ENCODE measurements around the gene RBMS1. TPM values are rescaled to one million over a fixed set of nuclear protein-coding genes. Genes with fewer than 3 reads are reported as not detected.
A peak's percentile ranks its signal among the peaks of the same experiment; 100 is the strongest.

Gene RBMS1
- total RNA-seq, 6 experiments from 2014 or later = 8.5 to 21.4 (median 14.3) TPM

DNA sequence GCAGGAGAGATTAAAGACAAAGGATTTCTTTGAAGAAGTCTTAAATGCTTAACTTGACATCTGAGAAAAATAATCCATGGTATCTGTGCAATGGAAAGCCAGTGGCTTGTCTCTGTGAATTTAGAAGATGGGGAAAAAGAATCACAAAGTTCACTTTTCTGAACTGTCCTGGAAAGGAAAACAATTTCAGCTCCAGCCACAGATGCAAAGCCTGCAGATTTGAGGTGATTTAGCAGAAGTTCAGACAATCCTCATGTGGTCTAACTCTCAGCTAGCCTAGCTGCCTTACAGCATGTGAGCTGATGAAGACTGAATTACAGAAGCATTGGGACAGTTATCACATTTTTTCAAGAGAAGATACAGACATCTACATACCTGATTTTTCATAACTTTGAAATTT, 166.8 kb downstream of the RBMS1 start:
- ATAC-seq = peak in 3 of 4 donors; percentile 14 to 33 (median 16)
- Histone ChIP-seq H3K27me3 (no peaks in the 10 kb centered on the region), H3K9me3 (no peaks in the 10 kb centered on the region), H3K4me1 (peaks cover 0 to 24% (median 2%) of the 10 kb centered on the region in 4 donors), H3K36me3 (no peaks in the 10 kb centered on the region), H3K27ac (no peak overlapping the region), H3K4me3 (no peak overlapping the region)
- intact Hi-C loops (cut with DNase I) = no loop called here
- DNase-seq = no peak
- TF ChIP-seq, protein P1, sequence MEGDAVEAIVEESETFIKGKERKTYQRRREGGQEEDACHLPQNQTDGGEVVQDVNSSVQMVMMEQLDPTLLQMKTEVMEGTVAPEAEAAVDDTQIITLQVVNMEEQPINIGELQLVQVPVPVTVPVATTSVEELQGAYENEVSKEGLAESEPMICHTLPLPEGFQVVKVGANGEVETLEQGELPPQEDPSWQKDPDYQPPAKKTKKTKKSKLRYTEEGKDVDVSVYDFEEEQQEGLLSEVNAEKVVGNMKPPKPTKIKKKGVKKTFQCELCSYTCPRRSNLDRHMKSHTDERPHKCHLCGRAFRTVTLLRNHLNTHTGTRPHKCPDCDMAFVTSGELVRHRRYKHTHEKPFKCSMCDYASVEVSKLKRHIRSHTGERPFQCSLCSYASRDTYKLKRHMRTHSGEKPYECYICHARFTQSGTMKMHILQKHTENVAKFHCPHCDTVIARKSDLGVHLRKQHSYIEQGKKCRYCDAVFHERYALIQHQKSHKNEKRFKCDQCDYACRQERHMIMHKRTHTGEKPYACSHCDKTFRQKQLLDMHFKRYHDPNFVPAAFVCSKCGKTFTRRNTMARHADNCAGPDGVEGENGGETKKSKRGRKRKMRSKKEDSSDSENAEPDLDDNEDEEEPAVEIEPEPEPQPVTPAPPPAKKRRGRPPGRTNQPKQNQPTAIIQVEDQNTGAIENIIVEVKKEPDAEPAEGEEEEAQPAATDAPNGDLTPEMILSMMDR (IDR thresholded peaks at IDR 0.05) = no peak
- no peak for TF ChIP-seq POLR2A (IDR thresholded peaks at IDR 0.05)

DNA sequence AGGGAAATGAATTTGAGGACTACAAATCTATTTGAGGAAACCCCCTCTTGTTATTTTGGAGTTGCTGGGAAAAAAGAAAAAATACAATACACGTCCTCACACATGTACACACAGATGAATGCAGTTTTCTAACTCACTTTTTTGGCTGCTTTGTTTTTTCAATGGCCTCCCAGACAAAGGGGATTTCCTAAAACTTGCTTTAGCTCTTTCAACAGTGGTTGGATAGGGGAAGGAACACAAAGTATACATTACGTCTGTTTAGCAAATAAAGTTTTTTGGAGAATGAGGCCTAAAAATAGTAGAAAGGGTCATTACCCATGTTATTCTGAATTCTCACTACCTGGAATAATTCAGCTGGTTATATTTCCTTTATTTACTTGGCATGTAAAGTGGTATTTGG, 168.2 kb downstream of the RBMS1 start:
- Histone ChIP-seq H3K4me3 (no peak overlapping the region), H3K27me3 (no peaks in the 10 kb centered on the region), H3K4me1 (peaks cover 0 to 24% (median 2%) of the 10 kb centered on the region in 4 donors), H3K36me3 (no peaks in the 10 kb centered on the region), H3K27ac (no peak overlapping the region), H3K9me3 (no peaks in the 10 kb centered on the region)
- DNase-seq (no peak), ATAC-seq (no peak)
- 90% methylated on average over 2 of the region's 2 CpGs for WGBS (ENCODE audit: insufficient coverage, low coverage, low lambda C conversion rate, missing lambda C conversion rate)
- intact Hi-C loops (cut with DNase I) = no loop called here
- TF ChIP-seq, protein P1 (IDR thresholded peaks at IDR 0.05) = no peak
- no peak for TF ChIP-seq POLR2A (IDR thresholded peaks at IDR 0.05)

DNA sequence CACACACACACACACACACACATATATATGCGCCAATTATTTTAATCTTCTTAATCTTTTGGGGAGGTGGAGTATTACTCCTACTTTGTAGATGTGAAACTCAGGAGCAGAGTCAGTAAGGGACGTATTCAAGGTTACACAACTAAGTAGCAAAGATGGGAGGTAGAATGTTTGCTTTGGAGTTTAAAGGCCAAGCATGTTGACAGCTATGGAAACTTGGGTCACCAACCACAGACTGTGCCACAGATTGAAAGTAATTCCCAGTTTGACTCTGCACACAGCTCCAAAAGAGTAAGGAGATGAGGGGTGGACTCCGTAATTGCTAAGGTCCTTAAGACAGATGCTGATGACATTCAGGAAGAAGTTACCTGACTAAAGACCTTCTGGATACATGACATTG, 168.7 kb downstream of the RBMS1 start:
- 67% methylated on average over 3 of the region's 3 CpGs for WGBS (ENCODE audit: insufficient coverage, low coverage, low lambda C conversion rate, missing lambda C conversion rate)
- no peak for TF ChIP-seq POLR2A (IDR thresholded peaks at IDR 0.05)
- TF ChIP-seq, protein P1 (IDR thresholded peaks at IDR 0.05) = no peak
- DNase-seq = no peak
- Histone ChIP-seq H3K27ac (no peak overlapping the region), H3K9me3 (no peaks in the 10 kb centered on the region), H3K36me3 (no peaks in the 10 kb centered on the region), H3K4me3 (no peak overlapping the region), H3K27me3 (no peaks in the 10 kb centered on the region), H3K4me1 (peaks cover 0 to 24% (median 2%) of the 10 kb centered on the region in 4 donors)
- peak; percentile 54 to 83 (median 78) for ATAC-seq
- intact Hi-C loops (cut with DNase I) = no loop called here

DNA sequence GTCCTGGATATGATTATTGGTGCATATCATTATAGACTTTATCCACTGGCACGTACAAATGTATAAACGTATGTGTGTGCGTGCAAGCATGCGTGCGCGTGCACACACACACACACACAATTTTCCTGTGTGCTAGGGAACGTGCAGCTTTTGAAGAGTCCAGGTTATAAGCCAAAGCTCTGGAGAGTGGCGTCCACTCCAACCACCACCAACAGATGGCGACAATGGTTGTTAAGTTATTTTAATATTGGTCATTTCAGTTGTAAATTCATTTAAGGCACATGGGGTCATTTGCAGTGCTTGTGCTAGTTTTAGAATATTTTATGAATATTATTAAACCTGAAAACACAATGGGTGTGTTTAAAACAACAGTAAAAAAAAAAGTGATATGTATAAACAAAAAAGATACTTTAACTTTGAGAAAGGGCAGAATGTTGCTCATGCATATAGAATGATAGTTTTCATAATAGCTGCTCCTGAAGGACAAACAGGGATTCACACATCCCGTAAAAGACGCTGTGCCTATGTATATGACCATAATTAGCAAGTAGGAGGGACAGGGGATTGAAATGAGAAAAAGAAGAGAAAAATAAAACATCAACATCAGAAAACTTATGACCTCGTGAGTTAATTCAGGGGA, 169.3 kb downstream of the RBMS1 start:
- H3K27ac ChIP-seq = no peak overlapping the region
- no peaks in the 10 kb centered on the region for H3K27me3 ChIP-seq
- H3K9me3 ChIP-seq = no peaks in the 10 kb centered on the region
- intact Hi-C loops (cut with DNase I) = no loop called here
- 40% methylated on average over 12 of the region's 12 CpGs for WGBS (ENCODE audit: insufficient coverage, low coverage, low lambda C conversion rate, missing lambda C conversion rate)
- H3K4me1 ChIP-seq = peaks cover 0 to 23% (median 2%) of the 10 kb centered on the region in 4 donors
- H3K4me3 ChIP-seq = no peak overlapping the region
- DNase-seq (peak in 2 of 3 donors; percentile 42 to 56), ATAC-seq (peak; percentile 66 to 81 (median 74))
- no peaks in the 10 kb centered on the region for H3K36me3 ChIP-seq
- no peak for TF ChIP-seq POLR2A (IDR thresholded peaks at IDR 0.05)
- TF ChIP-seq, protein P1 (IDR thresholded peaks at IDR 0.05) = peak; percentile 69 to 75 (median 70)

Measured in right lobe of liver (tissue), 6 donors.